Measurements from ENCODE around the gene ITPR2.

ITPR2 gene

GRCh38 chr12:26728205-26729050 is 104.6 kb downstream of the ITPR2 start:
- no peaks in the 10 kb centered on the region for H3K27me3 ChIP-seq (ENCODE audit: control insufficient read depth in 1 of 2, insufficient read depth in 1 of 2, low read length in 2 of 2)
- WGBS = 95% methylated on average over 5 of the region's 5 CpGs
- no peak overlapping the region for H2BK15ac ChIP-seq (ENCODE audit: low read depth, poor library complexity, severe bottlenecking)
- no peak overlapping the region for H3K27ac ChIP-seq (ENCODE audit: low read length, poor library complexity, severe bottlenecking)
- no peak overlapping the region for H3K4me3 ChIP-seq (ENCODE audit: insufficient read depth in 1 of 2, low read depth in 1 of 2, low read length in 2 of 2)
- peaks cover 5% of the 10 kb centered on the region for H3K4me1 ChIP-seq (ENCODE audit: control insufficient read depth, insufficient read depth, low read depth, low read length)
- peaks cover 22% of the 10 kb centered on the region for H3K79me1 ChIP-seq (replicated peaks; ENCODE audit: low read length, poor library complexity, severe bottlenecking)
- H4K8ac ChIP-seq (ENCODE audit: low read length) = no peak overlapping the region
- H3K36me3 ChIP-seq (ENCODE audit: control insufficient read depth in 1 of 2, insufficient read depth in 2 of 2, low read depth in 1 of 2, low read length in 2 of 2) = peaks cover 0 to 4% of the 10 kb centered on the region in 2 experiments
- no peak overlapping the region for H2AFZ ChIP-seq (ENCODE audit: low read depth, low read length)
- H2AK5ac ChIP-seq (ENCODE audit: low read length, severe bottlenecking) = no peak overlapping the region
- no peak overlapping the region for H2BK12ac ChIP-seq (ENCODE audit: low read length in 2 of 2)
- H3K23ac ChIP-seq (ENCODE audit: low read length in 2 of 2) = no peak overlapping the region
- no peak overlapping the region for H2BK5ac ChIP-seq (ENCODE audit: low read depth, low read length, poor library complexity, severe bottlenecking)
- no peak overlapping the region for H3K4me2 ChIP-seq (ENCODE audit: low read length, poor library complexity, severe bottlenecking)
- no peaks in the 10 kb centered on the region for H3K9me3 ChIP-seq (ENCODE audit: control insufficient read depth, low read length)
- no peak for DNase-seq
- no peak overlapping the region for H3K4ac ChIP-seq (ENCODE audit: low read depth in 1 of 2, low read length in 2 of 2)
- H3K18ac ChIP-seq (ENCODE audit: low read depth in 1 of 2, low read length in 2 of 2) = no peak overlapping the region
- no peak overlapping the region for H4K91ac ChIP-seq (ENCODE audit: low read length)
- H3K14ac ChIP-seq (ENCODE audit: low read length in 2 of 2) = no peak overlapping the region
- H2BK120ac ChIP-seq (ENCODE audit: low read depth, low read length) = no peak overlapping the region
- no peak overlapping the region for H3K9ac ChIP-seq (ENCODE audit: low read length)

GRCh38 chr12:26727482-26728204 is 105.4 kb downstream of the ITPR2 start:
- no peaks in the 10 kb centered on the region for H3K9me3 ChIP-seq (ENCODE audit: control insufficient read depth, low read length)
- no peak overlapping the region for H2BK120ac ChIP-seq (ENCODE audit: low read depth, low read length)
- WGBS = 93% methylated on average over 13 of the region's 13 CpGs

GRCh38 chr12:26726956-26727355 is 106.0 kb downstream of the ITPR2 start:
- H4K8ac ChIP-seq (ENCODE audit: low read length) = no peak overlapping the region
- no peaks in the 10 kb centered on the region for H3K27me3 ChIP-seq (ENCODE audit: control insufficient read depth in 1 of 2, insufficient read depth in 1 of 2, low read length in 2 of 2)
- no peak overlapping the region for H2BK15ac ChIP-seq (ENCODE audit: low read depth, poor library complexity, severe bottlenecking)
- H3K9me3 ChIP-seq (ENCODE audit: control insufficient read depth, low read length) = no peaks in the 10 kb centered on the region
- peaks cover 6% of the 10 kb centered on the region for H3K4me1 ChIP-seq (ENCODE audit: control insufficient read depth, insufficient read depth, low read depth, low read length)
- no peak overlapping the region for H2AK5ac ChIP-seq (ENCODE audit: low read length, severe bottlenecking)
- no peak overlapping the region for H3K9ac ChIP-seq (ENCODE audit: low read length)
- H4K91ac ChIP-seq (ENCODE audit: low read length) = no peak overlapping the region
- H2BK12ac ChIP-seq (ENCODE audit: low read length in 2 of 2) = no peak overlapping the region
- no peak overlapping the region for H3K4me2 ChIP-seq (ENCODE audit: low read length, poor library complexity, severe bottlenecking)
- no peak overlapping the region for H3K4ac ChIP-seq (ENCODE audit: low read depth in 1 of 2, low read length in 2 of 2)
- H3K4me3 ChIP-seq (ENCODE audit: insufficient read depth in 1 of 2, low read depth in 1 of 2, low read length in 2 of 2) = no peak overlapping the region
- H3K79me1 ChIP-seq (replicated peaks; ENCODE audit: low read length, poor library complexity, severe bottlenecking) = peaks cover 22% of the 10 kb centered on the region
- no peak overlapping the region for H2BK5ac ChIP-seq (ENCODE audit: low read depth, low read length, poor library complexity, severe bottlenecking)
- peaks cover 0 to 4% of the 10 kb centered on the region in 2 experiments for H3K36me3 ChIP-seq (ENCODE audit: control insufficient read depth in 1 of 2, insufficient read depth in 2 of 2, low read depth in 1 of 2, low read length in 2 of 2)
- no peak for DNase-seq
- no peak overlapping the region for H2AFZ ChIP-seq (ENCODE audit: low read depth, low read length)
- H3K18ac ChIP-seq (ENCODE audit: low read depth in 1 of 2, low read length in 2 of 2) = no peak overlapping the region
- no peak overlapping the region for H3K23ac ChIP-seq (ENCODE audit: low read length in 2 of 2)
- WGBS = 97% methylated on average over 2 of the region's 2 CpGs
- H3K14ac ChIP-seq (ENCODE audit: low read length in 2 of 2) = no peak overlapping the region
- no peak overlapping the region for H3K27ac ChIP-seq (ENCODE audit: low read length, poor library complexity, severe bottlenecking)
- H2BK120ac ChIP-seq (ENCODE audit: low read depth, low read length) = no peak overlapping the region

More at GRCh38 chr12:26727482-26728204, 105.4 kb downstream of the ITPR2 start:
- H2BK15ac ChIP-seq (ENCODE audit: low read depth, poor library complexity, severe bottlenecking) = no peak overlapping the region
- H3K27ac ChIP-seq (ENCODE audit: low read length, poor library complexity, severe bottlenecking) = no peak overlapping the region
- no peak for DNase-seq
- H3K18ac ChIP-seq (ENCODE audit: low read depth in 1 of 2, low read length in 2 of 2) = no peak overlapping the region
- no peak overlapping the region for H3K23ac ChIP-seq (ENCODE audit: low read length in 2 of 2)
- H3K9ac ChIP-seq (ENCODE audit: low read length) = no peak overlapping the region
- H4K8ac ChIP-seq (ENCODE audit: low read length) = no peak overlapping the region
- H3K27me3 ChIP-seq (ENCODE audit: control insufficient read depth in 1 of 2, insufficient read depth in 1 of 2, low read length in 2 of 2) = no peaks in the 10 kb centered on the region
- no peak overlapping the region for H3K4me3 ChIP-seq (ENCODE audit: insufficient read depth in 1 of 2, low read depth in 1 of 2, low read length in 2 of 2)
- no peak overlapping the region for H3K4me2 ChIP-seq (ENCODE audit: low read length, poor library complexity, severe bottlenecking)
- H2AFZ ChIP-seq (ENCODE audit: low read depth, low read length) = no peak overlapping the region
- no peak overlapping the region for H3K4ac ChIP-seq (ENCODE audit: low read depth in 1 of 2, low read length in 2 of 2)
- H4K91ac ChIP-seq (ENCODE audit: low read length) = no peak overlapping the region
- H2BK5ac ChIP-seq (ENCODE audit: low read depth, low read length, poor library complexity, severe bottlenecking) = no peak overlapping the region
- no peak overlapping the region for H3K14ac ChIP-seq (ENCODE audit: low read length in 2 of 2)
- peaks cover 0 to 4% of the 10 kb centered on the region in 2 experiments for H3K36me3 ChIP-seq (ENCODE audit: control insufficient read depth in 1 of 2, insufficient read depth in 2 of 2, low read depth in 1 of 2, low read length in 2 of 2)
- H3K79me1 ChIP-seq (replicated peaks; ENCODE audit: low read length, poor library complexity, severe bottlenecking) = peaks cover 24% of the 10 kb centered on the region
- no peak overlapping the region for H2AK5ac ChIP-seq (ENCODE audit: low read length, severe bottlenecking)
- H3K4me1 ChIP-seq (ENCODE audit: control insufficient read depth, insufficient read depth, low read depth, low read length) = peaks cover 6% of the 10 kb centered on the region
- no peak overlapping the region for H2BK12ac ChIP-seq (ENCODE audit: low read length in 2 of 2)

- H2BK15ac ChIP-seq (ENCODE audit: low read depth, poor library complexity, severe bottlenecking) = no peak overlapping the region
- no peak overlapping the region for H3K23ac ChIP-seq (ENCODE audit: low read length in 2 of 2)
- no peak overlapping the region for H2AK5ac ChIP-seq (ENCODE audit: low read length, severe bottlenecking)
- no peak overlapping the region for H3K4me3 ChIP-seq (ENCODE audit: insufficient read depth in 1 of 2, low read depth in 1 of 2, low read length in 2 of 2)
- no peak overlapping the region for H3K4me2 ChIP-seq (ENCODE audit: low read length, poor library complexity, severe bottlenecking)
- H3K18ac ChIP-seq (ENCODE audit: low read depth in 1 of 2, low read length in 2 of 2) = no peak overlapping the region
- DNase-seq = no peak
- H2BK5ac ChIP-seq (ENCODE audit: low read depth, low read length, poor library complexity, severe bottlenecking) = no peak overlapping the region
- H2BK120ac ChIP-seq (ENCODE audit: low read depth, low read length) = no peak overlapping the region
- H3K27ac ChIP-seq (ENCODE audit: low read length, poor library complexity, severe bottlenecking) = no peak overlapping the region
- no peak overlapping the region for H3K14ac ChIP-seq (ENCODE audit: low read length in 2 of 2)
- 96% methylated on average over 2 of the region's 2 CpGs for WGBS
- H2BK12ac ChIP-seq (ENCODE audit: low read length in 2 of 2) = no peak overlapping the region
- no peaks in the 10 kb centered on the region for H3K9me3 ChIP-seq (ENCODE audit: control insufficient read depth, low read length)
- peaks cover 17% of the 10 kb centered on the region for H3K79me1 ChIP-seq (replicated peaks; ENCODE audit: low read length, poor library complexity, severe bottlenecking)
- no peak overlapping the region for H4K8ac ChIP-seq (ENCODE audit: low read length)
- H2AFZ ChIP-seq (ENCODE audit: low read depth, low read length) = no peak overlapping the region
- no peak overlapping the region for H3K9ac ChIP-seq (ENCODE audit: low read length)
- H3K4ac ChIP-seq (ENCODE audit: low read depth in 1 of 2, low read length in 2 of 2) = no peak overlapping the region
- H3K4me1 ChIP-seq (ENCODE audit: control insufficient read depth, insufficient read depth, low read depth, low read length) = peaks cover 6% of the 10 kb centered on the region
- H3K27me3 ChIP-seq (ENCODE audit: control insufficient read depth in 1 of 2, insufficient read depth in 1 of 2, low read length in 2 of 2) = no peaks in the 10 kb centered on the region
- peaks cover 0 to 4% of the 10 kb centered on the region in 2 experiments for H3K36me3 ChIP-seq (ENCODE audit: control insufficient read depth in 1 of 2, insufficient read depth in 2 of 2, low read depth in 1 of 2, low read length in 2 of 2)
- H4K91ac ChIP-seq (ENCODE audit: low read length) = no peak overlapping the region
Observed at GRCh38 chr12:26725276-26725916, 107.6 kb downstream of the ITPR2 start.

All from mesenchymal stem cell (in vitro differentiated cells and primary cell).